Muscle of arm (tissue), 12 donors: Measurements from ENCODE around the gene EVA1A. TPM values are rescaled to one million over a fixed set of nuclear protein-coding genes. Genes with fewer than 3 reads are reported as not detected.

Experiments used
- DNase-seq: peaks from one replicate; pipeline ENCODE4 v3.0.0-alpha.2; 2013
- polyA plus RNA-seq, 12 donors: library from polyadenylated mRNA; unstranded; fragments of 120-200 nt; gene quantifications; one replicate each; pipeline ENCODE4 v1.2.1, GENCODE V29; 2013; ENCODE audit not compliant: insufficient read length in 12 of 12

Gene EVA1A
- polyA plus RNA-seq, 12 donors, result 4.8 to 26.7 (median 6.2) TPM; not detected in 1

- no peak for DNase-seq
These were observed 14.8 kb downstream of the EVA1A start for GRCh38 chr2:75545922-75546321.

GRCh38 chr2:75545387-75545786 lies 15.4 kb downstream of the EVA1A start:
- no peak for DNase-seq

- no peak for DNase-seq
These were observed 17.3 kb downstream of the EVA1A start for GRCh38 chr2:75543446-75543845.

DNA sequence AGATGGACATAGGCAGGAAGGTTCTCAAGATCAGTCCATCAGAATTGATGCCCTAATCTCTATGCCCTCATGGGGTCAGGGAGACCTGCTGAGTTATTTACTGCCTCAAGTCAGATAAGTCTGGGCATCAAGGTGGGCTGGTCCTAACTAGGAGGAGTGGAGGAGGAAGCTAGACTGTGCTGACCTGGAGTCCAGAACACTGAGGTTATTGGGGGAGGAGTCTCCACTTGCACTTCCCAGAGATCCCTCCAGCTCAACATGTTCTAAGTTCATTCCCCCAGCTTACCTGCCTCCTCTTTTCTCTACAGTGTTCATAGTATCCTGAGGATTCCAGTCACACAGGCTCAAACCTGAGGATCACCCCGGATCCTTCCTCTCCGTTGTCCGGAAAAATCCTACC lies 19.3 kb downstream of the EVA1A start:
- DNase-seq, result no peak

DNA sequence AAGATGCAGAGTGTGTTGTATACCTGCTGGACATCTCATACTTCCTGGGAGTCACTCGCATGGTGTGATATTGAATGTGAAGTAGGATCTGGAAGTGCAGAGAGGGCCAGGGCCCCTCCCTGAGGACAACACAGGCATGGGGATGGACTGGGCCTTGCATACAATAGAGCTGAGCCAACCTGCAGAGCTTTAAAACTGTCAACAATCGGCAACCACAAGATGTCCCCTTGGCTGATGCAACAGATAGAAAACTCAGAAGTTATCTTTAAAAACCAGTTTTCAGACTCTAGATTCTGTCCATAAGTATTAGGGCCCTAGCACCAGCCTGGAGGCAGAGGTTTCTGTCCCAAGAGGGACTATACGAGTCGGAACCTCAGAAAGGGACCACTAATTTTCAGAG lies 19.7 kb downstream of the EVA1A start:
- DNase-seq, result no peak

DNA sequence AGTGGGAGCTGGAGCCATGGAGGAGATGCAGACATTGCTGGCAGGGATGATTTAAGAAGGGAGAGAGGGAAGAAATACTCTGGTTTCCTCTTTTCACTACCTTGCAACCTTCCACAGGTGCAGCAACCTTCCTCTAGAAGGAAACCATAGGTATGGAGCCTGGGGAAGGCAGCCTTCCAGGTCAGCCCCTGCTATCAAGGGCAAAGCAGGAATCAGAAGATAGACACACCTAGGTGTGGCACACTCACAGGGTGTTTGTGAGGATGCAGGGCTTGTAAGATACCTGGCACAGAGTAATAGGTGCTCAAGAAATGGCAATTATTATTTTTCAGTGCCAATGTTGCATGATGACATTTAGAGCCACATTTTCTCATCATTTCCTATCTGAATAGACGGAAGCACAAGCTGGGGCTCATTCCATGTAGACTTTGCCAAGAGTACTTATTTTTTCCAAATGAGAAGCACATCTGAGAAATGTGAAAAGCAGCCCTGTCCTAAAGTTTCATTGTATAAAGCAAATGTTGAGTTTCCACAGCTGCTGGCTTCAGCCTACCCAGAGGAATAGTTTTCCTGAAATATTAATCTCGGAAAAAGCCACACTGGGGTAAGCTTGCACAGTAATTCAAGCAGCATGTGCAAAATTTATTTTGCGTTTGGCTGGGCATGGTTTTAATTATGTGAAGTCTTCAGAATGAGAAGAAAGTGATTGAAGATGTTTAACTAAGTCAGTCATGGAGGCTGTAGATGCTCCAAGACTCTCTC lies 20.6 kb downstream of the EVA1A start:
- DNase-seq, result peak; percentile 82

DNA sequence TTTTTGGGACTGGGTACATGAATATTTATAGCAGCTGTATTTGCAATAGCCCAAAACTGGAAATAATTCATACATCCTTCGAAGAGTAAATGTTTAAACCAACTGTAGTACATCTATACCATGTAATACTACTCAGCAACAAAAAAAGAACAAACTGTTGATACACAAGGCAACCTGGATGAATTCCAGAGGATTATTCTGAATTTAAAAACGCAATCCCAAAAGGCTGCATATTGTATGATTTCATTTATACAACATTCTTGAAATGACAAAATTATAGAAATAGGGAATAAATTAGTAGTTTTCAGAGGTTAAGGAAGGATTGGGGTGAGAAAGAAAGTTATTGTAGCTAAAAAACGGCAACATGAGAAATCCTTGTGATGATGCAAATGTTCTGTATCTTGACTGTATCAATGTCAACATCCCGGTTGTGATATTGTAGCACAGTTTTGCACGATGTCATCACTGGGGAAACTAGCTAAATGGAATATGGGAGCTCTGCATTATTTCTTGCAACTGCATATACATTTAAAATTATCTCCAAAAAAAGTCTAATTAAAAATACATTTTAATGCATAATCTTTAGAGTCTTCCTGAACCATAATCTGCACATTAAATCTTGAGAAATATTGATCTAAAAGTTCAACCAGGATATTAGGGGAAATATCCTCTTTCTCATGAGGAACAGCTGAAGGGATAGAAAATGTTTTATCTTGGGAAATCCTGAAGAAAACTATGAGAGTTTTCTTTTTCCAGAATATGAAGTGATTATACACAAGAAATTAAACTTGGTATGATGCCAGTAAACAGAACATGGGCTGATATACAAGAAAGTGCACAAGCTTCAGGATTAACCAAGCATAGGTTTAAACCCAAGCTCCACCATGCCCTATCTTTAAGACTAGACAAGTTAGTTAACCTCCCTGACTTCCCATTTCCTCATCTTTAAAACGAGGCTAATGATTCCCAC lies 21.9 kb downstream of the EVA1A start:
- DNase-seq, result no peak

DNA sequence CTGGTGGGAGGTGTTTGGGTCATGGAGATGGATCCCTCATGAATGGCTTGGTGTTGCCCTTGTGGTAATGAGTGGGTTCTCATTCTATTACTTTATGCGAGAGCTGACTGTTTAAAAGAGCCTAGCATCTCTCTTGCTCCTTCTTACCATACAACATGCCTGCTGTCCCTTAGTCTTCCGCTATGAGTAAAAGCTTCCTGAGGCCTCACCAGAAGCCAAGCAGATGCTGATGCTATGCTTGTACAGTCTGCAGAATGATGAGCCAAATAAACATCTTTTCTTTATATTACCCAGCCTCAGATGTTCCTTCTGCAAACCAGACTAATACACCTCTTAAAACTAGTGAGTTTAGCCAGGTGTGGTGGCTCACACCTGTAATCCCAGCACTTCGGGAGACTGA lies 23.1 kb downstream of the EVA1A start:
- no peak for DNase-seq

DNA sequence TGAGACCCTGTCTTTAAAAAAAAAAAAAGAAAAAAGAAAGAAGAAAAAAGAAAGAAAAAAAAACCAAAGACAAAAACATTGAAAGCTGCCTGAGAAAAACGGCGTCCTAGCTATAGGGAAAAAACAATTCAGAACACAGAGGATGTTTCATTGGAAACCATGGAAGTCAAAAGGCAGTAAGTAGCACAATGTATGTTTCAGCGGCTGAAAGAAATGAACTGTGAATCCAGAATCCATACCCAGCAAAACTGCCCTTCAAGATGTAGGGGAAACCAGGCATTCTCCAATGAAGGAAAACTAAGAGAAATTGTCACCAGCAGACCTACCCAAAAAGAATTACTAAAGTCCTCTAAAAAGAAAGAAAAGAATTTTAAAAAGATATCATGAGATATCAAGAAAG lies 27.6 kb downstream of the EVA1A start:
- DNase-seq, result no peak

DNA sequence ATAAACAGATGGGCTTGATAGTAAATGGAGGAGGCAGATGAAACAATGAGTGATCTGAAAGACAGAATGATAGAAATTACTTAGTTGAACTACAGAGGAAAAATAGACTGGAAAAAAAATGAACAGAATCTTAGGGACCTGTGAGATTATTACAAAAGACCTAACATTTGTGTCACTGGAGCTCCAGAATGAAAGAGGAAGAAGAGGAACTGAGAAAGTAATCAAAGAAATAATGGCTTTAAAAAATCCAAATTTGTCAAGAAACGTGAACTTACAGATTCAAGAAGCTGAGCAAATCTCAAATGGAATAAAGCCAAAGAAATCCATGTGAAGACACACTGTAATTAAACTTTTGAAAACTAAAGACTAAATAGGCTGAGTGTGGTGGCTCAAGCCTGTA lies 28.3 kb downstream of the EVA1A start:
- DNase-seq, result no peak

GRCh38 chr2:75528221-75528977 lies 32.3 kb downstream of the EVA1A start:
- DNase-seq, result no peak

GRCh38 chr2:75527676-75528075 lies 33.1 kb downstream of the EVA1A start:
- DNase-seq, result no peak

DNA sequence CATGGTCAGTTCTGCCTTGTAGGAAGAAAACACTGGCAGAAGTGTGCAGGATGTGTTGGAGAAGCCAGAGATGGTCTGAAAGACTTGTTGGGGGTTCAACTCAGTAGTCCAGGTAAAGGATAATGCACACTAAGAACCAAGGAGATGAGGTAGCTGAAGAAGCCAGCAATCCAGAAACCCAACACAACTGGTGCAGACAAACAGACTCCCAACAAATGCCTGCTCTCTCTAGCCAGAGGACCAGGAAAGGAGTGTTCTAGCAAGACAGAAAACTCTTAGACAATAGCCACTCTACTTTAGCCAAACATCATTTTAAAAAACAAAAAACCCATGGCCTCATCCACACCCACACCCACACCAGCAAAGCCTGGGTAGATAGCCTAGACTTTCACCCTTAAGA lies 33.9 kb downstream of the EVA1A start:
- no peak for DNase-seq

- no peak for DNase-seq
These were observed 35.1 kb downstream of the EVA1A start for GRCh38 chr2:75525434-75526310.

DNA sequence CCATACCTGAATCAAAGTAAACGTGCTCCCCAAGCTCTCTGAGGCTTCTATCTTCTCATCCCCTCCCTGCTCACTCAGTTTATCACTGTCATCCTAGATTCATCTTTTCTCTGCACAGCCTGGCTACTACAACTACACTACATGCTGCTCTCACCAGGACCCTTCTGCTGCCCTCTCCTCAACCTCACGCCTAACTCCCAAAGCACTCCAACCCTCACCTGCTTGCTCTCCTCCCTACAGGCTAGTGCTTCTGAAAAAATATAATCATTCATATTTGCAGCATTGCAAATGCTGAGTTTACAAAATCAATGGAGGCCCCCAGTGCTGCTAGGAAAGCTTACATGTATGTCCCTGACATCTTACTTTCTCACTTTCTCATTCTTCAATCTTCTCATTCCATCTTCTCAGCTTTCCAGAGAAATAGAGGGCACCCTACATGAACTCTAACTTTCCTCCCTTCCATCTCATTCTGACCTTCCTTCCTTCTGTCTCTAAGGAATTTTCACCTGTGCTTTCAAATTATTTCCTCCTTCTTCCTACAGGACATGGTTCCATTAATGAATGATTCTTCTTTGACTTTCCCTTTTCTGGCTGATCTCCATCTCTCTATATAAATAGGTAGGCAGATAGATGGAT lies 36.3 kb downstream of the EVA1A start:
- no peak for DNase-seq

GRCh38 chr2:75523313-75524275 lies 37.1 kb downstream of the EVA1A start:
- no peak for DNase-seq

GRCh38 chr2:75522543-75523312 lies 38.0 kb downstream of the EVA1A start:
- no peak for DNase-seq

- DNase-seq, result no peak
These were observed 39.4 kb downstream of the EVA1A start for GRCh38 chr2:75521225-75521872.
